ENCODE data around the gene DNAJB6.

GRCh38 chr7:157463245-157463644, 126.4 kb downstream of the DNAJB6 start:
- no peak for TF ChIP-seq CTCF (IDR thresholded peaks at IDR 0.05)
- TF ChIP-seq ZFX (IDR thresholded peaks at IDR 0.05; ENCODE audit: borderline replicate concordance), result no peak

Measured in 22Rv1 (cell line).